Measurements from ENCODE around the gene CBLN4. TPM values are rescaled to one million over a fixed set of nuclear protein-coding genes. Genes with fewer than 3 reads are reported as not detected.

Gene CBLN4
- total and polyA plus RNA-seq, 9 of the 15 experiments (the other 6 are each of a cell fraction or from before 2014, with no cell fraction given): not detected

DNA sequence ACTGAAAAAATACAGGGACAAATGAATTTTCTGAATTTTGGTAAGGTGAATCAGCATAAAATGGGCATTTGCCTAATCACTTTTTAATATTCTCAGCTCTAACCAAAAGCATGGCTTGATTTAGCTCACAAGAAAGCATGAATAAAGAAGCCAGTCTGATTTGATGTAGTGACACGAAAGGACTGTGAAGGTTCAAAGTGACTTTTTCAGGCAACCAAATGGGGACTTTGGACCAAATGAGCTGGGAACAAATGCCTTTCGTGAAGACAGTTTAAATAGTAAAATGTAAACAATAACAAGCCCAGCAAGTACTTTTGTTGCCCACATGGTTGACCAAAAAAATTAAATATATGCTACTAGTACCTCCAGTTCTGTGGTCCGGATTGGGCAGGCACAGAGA, 12.9 kb upstream of the CBLN4 start:
- Histone ChIP-seq H4K20me1 (replicated peaks; ENCODE audit: control insufficient read depth, insufficient read depth, low read length) (no peaks in the 10 kb centered on the region), H3K4me1 (replicated peaks in 1 of 2; ENCODE audit: control insufficient read depth in 2 of 2, insufficient read depth in 2 of 2, low read length in 2 of 2) (no peaks in the 10 kb centered on the region), H3K4me3 (no peak overlapping the region), H2AFZ (ENCODE audit: low read depth, low read length) (no peak overlapping the region), H3K27me3 (ENCODE audit: control insufficient read depth in 2 of 2, insufficient read depth in 2 of 2, low read length in 2 of 2) (no peaks in the 10 kb centered on the region), H3K79me2 (ENCODE audit: control insufficient read depth, insufficient read depth, low read length) (no peaks in the 10 kb centered on the region), H3K27ac (ENCODE audit: extremely low read depth, low read depth, low read length) (no peak overlapping the region), H3K9ac (ENCODE audit: insufficient read depth in 1 of 2, low read depth in 2 of 2, low read length in 2 of 2) (no peak overlapping the region), H3K4me2 (ENCODE audit: insufficient read depth, low read length) (no peak overlapping the region), H3K9me3 (replicated peaks; ENCODE audit: control insufficient read depth, insufficient read depth, low read depth, low read length) (no peaks in the 10 kb centered on the region; the same call in 1 of the 2 replicates), H3K9me1 (ENCODE audit: control insufficient read depth, insufficient read depth, low read length) (no peaks in the 10 kb centered on the region), H3K36me3 (ENCODE audit: control insufficient read depth, insufficient read depth, low read length) (no peaks in the 10 kb centered on the region)
- POLR2A ChIA-PET: no interaction called here
- CTCF ChIA-PET (ENCODE audit: low intra/inter-chr PET ratio): no interaction called here
- WGBS (ENCODE audit: insufficient coverage, low coverage, missing lambda C conversion rate): 0% methylated on average over 3 of the region's 3 CpGs
- no peak for FAIRE-seq
- TF ChIP-seq FOXA1 (IDR thresholded peaks at IDR 0.05; ENCODE audit: borderline replicate concordance) (no peak), SPI1 (IDR thresholded peaks at IDR 0.05; ENCODE audit: borderline replicate concordance, low read depth, low read length) (no peak), SRF (CRISPR knock-in tag; IDR thresholded peaks at IDR 0.05) (no peak), PML (IDR thresholded peaks at IDR 0.05; ENCODE audit: low read length) (no peak), ILF3 (IDR thresholded peaks at IDR 0.05; ENCODE audit: borderline replicate concordance) (no peak), MYC (IDR thresholded peaks at IDR 0.05; ENCODE audit: low read depth, low read length) (no peak), MYC (CRISPR knock-in tag; IDR thresholded peaks at IDR 0.05; ENCODE audit: borderline replicate concordance, low read depth) (no peak), HSF4 (CRISPR knock-in tag; IDR thresholded peaks at IDR 0.05; ENCODE audit: borderline replicate concordance) (no peak), FOXP1 (CRISPR knock-in tag; IDR thresholded peaks at IDR 0.05) (no peak), PTBP1 (IDR thresholded peaks at IDR 0.05; ENCODE audit: low read depth, low read length) (no peak), ZBED1 (IDR thresholded peaks at IDR 0.05) (no peak), ZNF717 (CRISPR knock-in tag; IDR thresholded peaks at IDR 0.05) (no peak), NR4A1 (CRISPR knock-in tag; IDR thresholded peaks at IDR 0.05) (no peak), NR4A1 (tag; IDR thresholded peaks at IDR 0.05) (no peak), HEY1 (CRISPR knock-in tag; IDR thresholded peaks at IDR 0.05; ENCODE audit: borderline replicate concordance) (no peak), ZNF239 (CRISPR knock-in tag; IDR thresholded peaks at IDR 0.05) (no peak), HMG20A (CRISPR knock-in tag; conservative IDR thresholded peaks at IDR 0.05) (no peak), NCOA2 (IDR thresholded peaks at IDR 0.05; ENCODE audit: partially characterized antibody in 2 of 2) (no peak), ETV1 (tag; conservative IDR thresholded peaks at IDR 0.05; ENCODE audit: low read depth) (no peak)
- TF ChIP-seq, protein P1, sequence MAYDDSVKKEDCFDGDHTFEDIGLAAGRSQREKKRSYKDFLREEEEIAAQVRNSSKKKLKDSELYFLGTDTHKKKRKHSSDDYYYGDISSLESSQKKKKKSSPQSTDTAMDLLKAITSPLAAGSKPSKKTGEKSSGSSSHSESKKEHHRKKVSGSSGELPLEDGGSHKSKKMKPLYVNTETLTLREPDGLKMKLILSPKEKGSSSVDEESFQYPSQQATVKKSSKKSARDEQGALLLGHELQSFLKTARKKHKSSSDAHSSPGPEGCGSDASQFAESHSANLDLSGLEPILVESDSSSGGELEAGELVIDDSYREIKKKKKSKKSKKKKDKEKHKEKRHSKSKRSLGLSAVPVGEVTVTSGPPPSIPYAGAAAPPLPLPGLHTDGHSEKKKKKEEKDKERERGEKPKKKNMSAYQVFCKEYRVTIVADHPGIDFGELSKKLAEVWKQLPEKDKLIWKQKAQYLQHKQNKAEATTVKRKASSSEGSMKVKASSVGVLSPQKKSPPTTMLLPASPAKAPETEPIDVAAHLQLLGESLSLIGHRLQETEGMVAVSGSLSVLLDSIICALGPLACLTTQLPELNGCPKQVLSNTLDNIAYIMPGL (CRISPR knock-in tag; IDR thresholded peaks at IDR 0.05): no peak
- TF ChIP-seq, protein P2, sequence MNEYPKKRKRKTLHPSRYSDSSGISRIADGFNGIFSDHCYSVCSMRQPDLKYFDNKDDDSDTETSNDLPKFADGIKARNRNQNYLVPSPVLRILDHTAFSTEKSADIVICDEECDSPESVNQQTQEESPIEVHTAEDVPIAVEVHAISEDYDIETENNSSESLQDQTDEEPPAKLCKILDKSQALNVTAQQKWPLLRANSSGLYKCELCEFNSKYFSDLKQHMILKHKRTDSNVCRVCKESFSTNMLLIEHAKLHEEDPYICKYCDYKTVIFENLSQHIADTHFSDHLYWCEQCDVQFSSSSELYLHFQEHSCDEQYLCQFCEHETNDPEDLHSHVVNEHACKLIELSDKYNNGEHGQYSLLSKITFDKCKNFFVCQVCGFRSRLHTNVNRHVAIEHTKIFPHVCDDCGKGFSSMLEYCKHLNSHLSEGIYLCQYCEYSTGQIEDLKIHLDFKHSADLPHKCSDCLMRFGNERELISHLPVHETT (CRISPR knock-in tag; conservative IDR thresholded peaks at IDR 0.05 in 1 of 2, IDR thresholded peaks at IDR 0.05 in 1 of 2): no peak
- intact Hi-C loops (cut with micrococcal nuclease) (no loop called here), in situ Hi-C loops (cut with MboI) (no loop called here)
- ATAC-seq: no peak
- no peak for DNase-seq (ENCODE audit: extremely low read depth in 1 of 4, low spot score in 3 of 4)
- BruUV-seq (replicated peaks): no TSS peak

Measured in K562 (cell line).